Activated CD4-positive, alpha-beta T cell treated with anti-CD3 and anti-CD28 coated beads for 36 hours (primary cell): Measurements from ENCODE around the gene EID2B. TPM values are rescaled to one million over a fixed set of nuclear protein-coding genes. Genes with fewer than 3 reads are reported as not detected.

Experiments used
- ATAC-seq: fragments of 200-7000 bp; cut with Tn5 transposase; one replicate; pipeline ENCODE4 v1.10.0; 2021; ENCODE audit warnings: mild to moderate bottlenecking, moderate library complexity
- CTCF ChIA-PET: fragments of 350-600 bp; sonication (Branson Sonifier 250); formaldehyde crosslinking; loops from one replicate; lab custom pipeline; 2021; ENCODE audit warnings: antibody characterized with exemption; lab: Charles Lee
- POLR2A ChIA-PET: fragments of 350-600 bp; sonication (Branson Sonifier 250); formaldehyde crosslinking; loops from one replicate; lab custom pipeline; 2021; ENCODE audit warnings: antibody characterized with exemption, inconsistent platforms; lab: Charles Lee
- DNase-seq: peaks from one replicate; pipeline ENCODE4 v3.0.0-alpha.2; 2020
- H3K27ac Mint-ChIP-seq: one replicate; pipeline ENCODE4 v1.8.0; 2021; ENCODE audit warnings: mixed read lengths
- H3K27me3 Mint-ChIP-seq: one replicate; pipeline ENCODE4 v1.8.0; 2021; ENCODE audit warnings: mixed read lengths
- H3K36me3 Mint-ChIP-seq: one replicate; pipeline ENCODE4 v1.8.0; 2021; ENCODE audit warnings: low read depth, mixed read lengths
- H3K4me1 Mint-ChIP-seq: one replicate; pipeline ENCODE4 v1.8.0; 2021; ENCODE audit warnings: mixed read lengths
- H3K4me3 Mint-ChIP-seq: one replicate; pipeline ENCODE4 v1.8.0; 2021; ENCODE audit warnings: mild to moderate bottlenecking, moderate library complexity, mixed read lengths
- H3K9me3 Mint-ChIP-seq: one replicate; pipeline ENCODE4 v1.8.0; 2021; ENCODE audit warnings: low read depth, mixed read lengths
- intact Hi-C, 2 experiments: fragments of 100-400 bp; cut with DNase I in 1 of 2; cut with micrococcal nuclease in 1 of 2; formaldehyde crosslinking; loops; one replicate each; pipeline versions ENCODE4 v1.14.2 to v1.15.1; 2022 to 2024; cut with DNase I, micrococcal nuclease
- total RNA-seq, 2 experiments: library from RNA; stranded (reverse); gene quantifications; one replicate each; pipeline ENCODE4 v1.2.3, GENCODE V29; 2021

Gene EID2B
- total RNA-seq, 2 experiments from 2014 or later, result 1.4 to 3.5 TPM

- Mint-ChIP-seq H3K36me3 (peaks cover 25% of the 10 kb centered on the region), H3K27ac (peak overlapping the region; percentile 85), H3K4me1 (peaks cover 24% of the 10 kb centered on the region), H3K4me3 (peak overlapping the region; percentile 95), H3K9me3 (no peaks in the 10 kb centered on the region), H3K27me3 (no peaks in the 10 kb centered on the region)
- ATAC-seq (no peak), DNase-seq (no peak)
- intact Hi-C loops, result loop anchor here (2.0 to 5.0 kb wide), 3 partner anchors 35 to 709 kb away; partner anchors contain the start of genes MAP3K10 (in 1 of the 2) and SAMD4B (in 1 of the 2)
- POLR2A ChIA-PET, result interaction anchor here (1.0 kb wide), 1 partner anchor 34 kb away, joined by 3 read pairs; no protein-coding TSS in a partner anchor
- CTCF ChIA-PET, result interaction anchor here (2.2 kb wide), 1 partner anchor 52 kb away, joined by 10 read pairs; the partner anchor contains the start of gene EID2B
Observed at GRCh38 chr19:39481676-39482075, 51.0 kb downstream of the EID2B start.

GRCh38 chr19:39481229-39481545 lies 51.5 kb downstream of the EID2B start:
- H3K4me3 Mint-ChIP-seq, result peak overlapping the region; percentile 95
- no peak for DNase-seq
- no peaks in the 10 kb centered on the region for H3K9me3 Mint-ChIP-seq
- intact Hi-C loops, result loop anchor here (2.0 to 5.0 kb wide), 3 partner anchors 34 to 710 kb away; partner anchors contain the start of genes MAP3K10 (in 1 of the 2) and SAMD4B (in 1 of the 2)
- ATAC-seq, result no peak
- no peaks in the 10 kb centered on the region for H3K27me3 Mint-ChIP-seq
- peaks cover 27% of the 10 kb centered on the region for H3K36me3 Mint-ChIP-seq
- ChIA-PET POLR2A (interaction anchor here (0.6 to 1.2 kb wide), 3 partner anchors 45 to 366 kb away, joined by 3 to 10 read pairs (median 6); partner anchors contain the start of gene RPS16), CTCF (interaction anchor here (0.7 to 2.2 kb wide), 3 partner anchors 9 to 52 kb away, joined by 3 to 10 read pairs (median 4); partner anchors contain the start of gene EID2B)
- peaks cover 24% of the 10 kb centered on the region for H3K4me1 Mint-ChIP-seq
- peak overlapping the region; percentile 85 for H3K27ac Mint-ChIP-seq

Other genes starting within 250 kb of the EID2B start
- under 1 TPM; 0.50 to 0.51 TPM for gene IFNL1, start 236.4 kb downstream of the EID2B start, total RNA-seq
- 1 to 10 TPM; 5.3 to 5.4 TPM for gene LRFN1, start 212.0 kb downstream of the EID2B start, total RNA-seq
- 100 to 1,000 TPM; 231 to 333 TPM for gene GMFG, start 196.8 kb downstream of the EID2B start, total RNA-seq
- gene SAMD4B, start 190.4 kb downstream of the EID2B start, total RNA-seq, result 10 to 100 TPM; 45.2 to 46.9 TPM
- 10 to 100 TPM; 40.4 to 54.2 TPM for gene PAF1, start 141.7 kb downstream of the EID2B start, total RNA-seq
- gene MED29, start 141.5 kb downstream of the EID2B start, total RNA-seq, result 10 to 100 TPM; 24.0 to 34.6 TPM
- gene ZFP36, start 126.0 kb downstream of the EID2B start, total RNA-seq, result 10 to 100 TPM; 69.1 to 69.3 TPM
- 10 to 100 TPM; 46.0 to 65.5 TPM for gene PLEKHG2, start 120.2 kb downstream of the EID2B start, total RNA-seq
- 1,000 to 10,000 TPM; 3,146 to 3,331 TPM for gene RPS16, start 96.9 kb downstream of the EID2B start, total RNA-seq
- 100 to 1,000 TPM; 157 to 165 TPM for gene SUPT5H, start 87.3 kb downstream of the EID2B start, total RNA-seq
- 100 to 1,000 TPM in 1 of 2 experiments, 10 to 100 TPM in 1; 99.4 to 126 TPM for gene TIMM50, start 52.0 kb downstream of the EID2B start, total RNA-seq
- under 1 TPM; 0.72 to 0.94 TPM for gene DLL3, start 33.9 kb downstream of the EID2B start, total RNA-seq
- gene SELENOV, start 17.7 kb downstream of the EID2B start, total RNA-seq, result not detected
- 10 to 100 TPM in 1 of 2 experiments, 1 to 10 TPM in 1; 9.0 to 10.7 TPM for gene EID2, start 7.3 kb upstream of the EID2B start, total RNA-seq
- gene LGALS13, start 69.7 kb upstream of the EID2B start, total RNA-seq, result not detected
- gene LGALS16, start 123.1 kb upstream of the EID2B start, total RNA-seq, result not detected
- gene LGALS14, start 171.6 kb upstream of the EID2B start, total RNA-seq, result 1 to 10 TPM in 1 of 2 experiments, under 1 TPM in 1; 0.80 to 1.4 TPM
- under 1 TPM in 1 of 2 experiments, not detected in 1; 0.40 TPM for gene CLC, start 205.2 kb upstream of the EID2B start, total RNA-seq
- gene LEUTX, start 246.0 kb upstream of the EID2B start, total RNA-seq, result not detected